ENCODE data around the gene MPHOSPH8.

MPHOSPH8 gene

DNA sequence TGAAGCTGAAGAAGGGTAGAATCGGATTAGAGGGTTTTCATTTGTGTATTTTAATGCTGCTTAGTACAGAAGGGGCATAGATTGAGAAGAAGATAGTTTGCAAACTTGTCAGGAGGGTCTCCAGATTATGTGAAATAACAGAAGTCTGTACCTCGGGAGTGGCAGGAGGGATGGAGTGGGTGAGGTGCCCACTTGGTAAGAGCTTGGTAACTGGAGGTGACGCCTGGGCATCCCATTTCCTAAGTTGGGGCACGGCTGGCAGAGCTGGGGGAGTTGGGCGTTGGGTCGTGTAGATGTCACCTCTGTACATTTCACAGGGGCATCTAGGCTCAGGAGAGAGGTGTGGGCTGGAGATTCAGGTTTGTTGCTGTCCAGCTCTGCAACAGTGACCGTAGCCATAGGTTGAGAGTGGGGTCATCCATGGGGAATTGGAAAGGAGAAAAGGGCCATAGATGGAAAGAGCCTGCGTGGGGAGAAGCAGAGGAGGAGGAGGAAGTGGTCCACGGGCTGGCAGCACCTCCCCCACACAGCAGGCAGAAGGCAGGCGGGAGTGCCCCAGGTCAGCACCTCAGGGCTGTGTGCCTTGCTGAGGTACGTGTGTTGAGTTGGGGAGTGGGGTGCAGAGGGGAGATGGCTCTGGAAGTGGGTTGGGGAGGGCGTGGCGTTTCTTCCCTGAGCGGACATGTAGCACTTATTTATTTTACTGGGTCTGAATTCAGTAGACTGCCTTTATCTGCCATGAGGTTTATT lies 31.2 kb downstream of the MPHOSPH8 start:
- Histone ChIP-seq H3K36me3 (ENCODE audit: control insufficient read depth, insufficient read depth, low read length) (peaks cover 74% of the 10 kb centered on the region), H3K4me3 (ENCODE audit: low read depth, low read length) (no peak overlapping the region), H3K4me1 (ENCODE audit: control insufficient read depth, insufficient read depth, low read length) (no peaks in the 10 kb centered on the region), H3K27me3 (ENCODE audit: control insufficient read depth, insufficient read depth, low read length) (no peaks in the 10 kb centered on the region), H3K27ac (ENCODE audit: low read depth, low read length) (no peak overlapping the region), H3K9ac (ENCODE audit: low read depth, low read length) (no peak overlapping the region), H3K9me3 (ENCODE audit: control insufficient read depth, insufficient read depth, low read length) (no peaks in the 10 kb centered on the region)

DNA sequence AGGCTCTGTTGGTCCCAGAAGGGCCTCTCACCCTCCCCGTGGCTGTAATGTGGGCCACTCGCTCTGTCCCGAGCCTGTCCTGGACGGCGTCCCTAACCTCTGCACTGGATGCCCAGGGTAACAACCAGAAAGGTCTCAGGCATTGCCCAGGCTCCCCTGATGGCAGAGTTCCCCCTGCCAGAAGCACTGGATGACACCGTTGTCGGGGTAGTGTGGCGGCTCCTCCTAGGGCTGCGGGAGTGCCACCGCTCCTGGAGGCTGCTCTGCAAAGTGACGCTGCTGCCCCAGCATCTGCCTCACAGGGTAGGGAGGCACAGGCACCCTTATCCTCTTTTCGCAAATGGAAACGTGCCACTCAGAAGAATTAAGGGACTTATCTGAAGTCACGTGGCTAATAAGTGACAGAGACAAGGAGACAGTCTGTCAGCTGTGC lies 32.0 kb downstream of the MPHOSPH8 start:
- Histone ChIP-seq H3K27me3 (ENCODE audit: control insufficient read depth, insufficient read depth, low read length) (no peaks in the 10 kb centered on the region), H3K9me3 (ENCODE audit: control insufficient read depth, insufficient read depth, low read length) (no peaks in the 10 kb centered on the region), H3K4me3 (ENCODE audit: low read depth, low read length) (no peak overlapping the region), H3K4me1 (ENCODE audit: control insufficient read depth, insufficient read depth, low read length) (no peaks in the 10 kb centered on the region), H3K9ac (ENCODE audit: low read depth, low read length) (no peak overlapping the region), H3K27ac (ENCODE audit: low read depth, low read length) (no peak overlapping the region), H3K36me3 (ENCODE audit: control insufficient read depth, insufficient read depth, low read length) (peaks cover 80% of the 10 kb centered on the region)

DNA sequence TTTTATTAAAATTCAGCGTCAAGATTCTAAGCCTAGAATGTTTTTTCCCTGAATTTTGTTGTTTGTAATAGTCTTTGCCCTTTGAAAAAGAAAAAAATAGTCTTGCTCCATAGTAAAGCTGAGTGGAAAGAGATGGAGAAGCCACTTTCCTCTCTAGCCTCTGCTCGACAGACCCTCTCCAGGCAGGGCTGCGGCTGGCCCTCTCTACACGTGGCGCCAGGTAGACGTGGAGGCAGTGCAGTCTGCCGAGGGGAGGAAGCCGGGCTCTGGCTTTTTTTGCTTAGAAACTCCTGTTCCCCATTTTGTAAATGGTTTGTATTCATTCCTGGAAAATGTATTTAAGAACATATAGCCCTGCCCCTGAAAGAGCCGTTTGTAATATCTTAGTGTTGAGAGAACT lies 35.3 kb downstream of the MPHOSPH8 start:
- H3K9me3 ChIP-seq (ENCODE audit: control insufficient read depth, insufficient read depth, low read length) = no peaks in the 10 kb centered on the region
- H3K27ac ChIP-seq (ENCODE audit: low read depth, low read length) = no peak overlapping the region
- no peaks in the 10 kb centered on the region for H3K4me1 ChIP-seq (ENCODE audit: control insufficient read depth, insufficient read depth, low read length)
- H3K4me3 ChIP-seq (ENCODE audit: low read depth, low read length) = no peak overlapping the region
- H3K27me3 ChIP-seq (ENCODE audit: control insufficient read depth, insufficient read depth, low read length) = no peaks in the 10 kb centered on the region
- H3K9ac ChIP-seq (ENCODE audit: low read depth, low read length) = no peak overlapping the region
- H3K36me3 ChIP-seq (ENCODE audit: control insufficient read depth, insufficient read depth, low read length) = peaks cover 90% of the 10 kb centered on the region

DNA sequence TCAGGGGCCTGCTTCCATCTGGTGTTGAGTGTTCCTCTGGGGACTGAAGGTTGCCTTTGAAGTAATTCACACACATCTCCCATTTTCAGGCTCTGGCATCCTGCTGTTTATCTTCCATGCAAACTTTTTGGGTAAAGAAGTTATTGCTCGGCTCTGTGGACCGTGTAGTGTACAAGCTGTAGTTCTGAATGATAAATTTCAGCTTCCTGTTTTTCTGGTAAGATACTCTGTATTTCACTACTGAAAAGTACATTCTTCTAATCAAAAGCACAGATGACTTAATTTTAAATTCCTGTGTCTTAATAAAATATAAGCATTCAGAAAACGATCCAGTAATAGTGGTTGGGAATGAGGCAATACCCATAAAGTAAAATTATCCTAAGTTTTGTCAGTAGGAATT lies 36.7 kb downstream of the MPHOSPH8 start:
- no peaks in the 10 kb centered on the region for H3K4me1 ChIP-seq (ENCODE audit: control insufficient read depth, insufficient read depth, low read length)
- peaks cover 94% of the 10 kb centered on the region for H3K36me3 ChIP-seq (ENCODE audit: control insufficient read depth, insufficient read depth, low read length)
- no peak overlapping the region for H3K27ac ChIP-seq (ENCODE audit: low read depth, low read length)
- no peaks in the 10 kb centered on the region for H3K27me3 ChIP-seq (ENCODE audit: control insufficient read depth, insufficient read depth, low read length)
- no peak overlapping the region for H3K4me3 ChIP-seq (ENCODE audit: low read depth, low read length)
- no peaks in the 10 kb centered on the region for H3K9me3 ChIP-seq (ENCODE audit: control insufficient read depth, insufficient read depth, low read length)
- H3K9ac ChIP-seq (ENCODE audit: low read depth, low read length) = no peak overlapping the region

DNA sequence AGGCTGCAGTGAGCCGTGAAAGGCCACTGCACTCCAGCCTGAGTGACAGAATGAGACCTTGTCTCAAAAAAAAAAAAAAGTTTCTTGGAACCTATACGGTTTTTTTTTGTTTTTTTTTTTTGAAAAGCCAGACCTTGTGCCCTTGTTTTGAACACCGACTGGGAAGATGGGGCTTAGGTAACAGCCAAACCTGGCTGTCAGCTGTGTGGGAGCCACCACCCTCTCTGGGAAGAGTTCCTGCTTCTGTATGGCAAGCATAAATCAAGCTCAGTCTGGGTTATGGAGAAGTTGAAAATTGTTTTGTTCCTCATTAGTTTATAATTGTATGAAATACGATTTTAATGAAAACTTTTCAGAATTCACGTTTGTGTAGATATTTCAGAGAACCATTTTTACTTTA lies 39.5 kb downstream of the MPHOSPH8 start:
- Histone ChIP-seq H3K27me3 (ENCODE audit: control insufficient read depth, insufficient read depth, low read length) (no peaks in the 10 kb centered on the region), H3K9me3 (ENCODE audit: control insufficient read depth, insufficient read depth, low read length) (no peaks in the 10 kb centered on the region), H3K36me3 (ENCODE audit: control insufficient read depth, insufficient read depth, low read length) (peaks cover 88% of the 10 kb centered on the region), H3K27ac (ENCODE audit: low read depth, low read length) (no peak overlapping the region), H3K4me3 (ENCODE audit: low read depth, low read length) (no peak overlapping the region), H3K4me1 (ENCODE audit: control insufficient read depth, insufficient read depth, low read length) (no peaks in the 10 kb centered on the region), H3K9ac (ENCODE audit: low read depth, low read length) (no peak overlapping the region)

DNA sequence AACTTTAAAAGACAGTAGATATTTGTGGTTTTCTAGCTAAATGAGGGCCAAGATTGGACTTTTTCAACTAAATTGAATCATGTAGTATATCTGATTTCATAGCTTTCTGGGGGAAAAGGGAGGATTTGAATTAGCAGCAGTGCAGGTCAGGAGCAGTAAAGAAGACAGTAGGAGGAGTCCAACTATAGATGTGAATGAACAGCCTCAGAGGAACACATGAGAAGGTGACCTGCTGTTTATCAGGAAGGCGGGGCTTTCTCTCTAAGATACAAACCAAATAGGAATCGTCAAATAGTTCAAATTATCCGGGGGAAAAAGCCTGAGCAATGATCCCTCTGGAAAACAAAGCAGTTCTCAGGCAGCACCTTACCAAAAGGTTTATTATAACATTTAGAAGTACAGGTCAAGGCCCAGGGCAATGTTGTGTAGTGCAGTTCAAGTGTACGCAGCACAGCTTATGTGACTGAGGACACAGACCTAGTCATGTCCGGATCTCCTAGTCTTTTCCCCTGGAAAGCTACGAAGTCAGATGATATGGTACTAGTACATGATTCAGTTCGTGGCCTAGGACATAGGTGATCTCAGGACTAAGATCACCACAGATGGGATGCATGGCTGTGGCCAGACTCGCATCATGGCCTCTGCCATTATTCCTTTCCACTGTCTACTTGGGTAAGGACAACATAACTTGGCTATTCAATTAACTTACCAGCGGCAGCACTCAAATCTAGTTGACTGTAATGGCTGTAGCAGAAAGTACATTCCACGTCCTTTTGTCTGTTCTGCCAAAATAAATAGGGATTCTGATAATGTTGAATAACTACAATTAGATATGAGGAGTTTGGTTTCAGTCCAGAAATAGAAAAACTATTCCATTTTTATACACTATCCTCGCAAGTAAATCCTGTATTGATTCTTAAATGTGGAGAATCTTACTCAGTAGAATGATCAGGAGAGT lies 40.3 kb downstream of the MPHOSPH8 start:
- Histone ChIP-seq H3K4me3 (ENCODE audit: low read depth, low read length) (no peak overlapping the region), H3K9ac (ENCODE audit: low read depth, low read length) (no peak overlapping the region), H3K4me1 (ENCODE audit: control insufficient read depth, insufficient read depth, low read length) (no peaks in the 10 kb centered on the region), H3K36me3 (ENCODE audit: control insufficient read depth, insufficient read depth, low read length) (peaks cover 81% of the 10 kb centered on the region), H3K9me3 (ENCODE audit: control insufficient read depth, insufficient read depth, low read length) (no peaks in the 10 kb centered on the region), H3K27ac (ENCODE audit: low read depth, low read length) (no peak overlapping the region), H3K27me3 (ENCODE audit: control insufficient read depth, insufficient read depth, low read length) (no peaks in the 10 kb centered on the region)

DNA sequence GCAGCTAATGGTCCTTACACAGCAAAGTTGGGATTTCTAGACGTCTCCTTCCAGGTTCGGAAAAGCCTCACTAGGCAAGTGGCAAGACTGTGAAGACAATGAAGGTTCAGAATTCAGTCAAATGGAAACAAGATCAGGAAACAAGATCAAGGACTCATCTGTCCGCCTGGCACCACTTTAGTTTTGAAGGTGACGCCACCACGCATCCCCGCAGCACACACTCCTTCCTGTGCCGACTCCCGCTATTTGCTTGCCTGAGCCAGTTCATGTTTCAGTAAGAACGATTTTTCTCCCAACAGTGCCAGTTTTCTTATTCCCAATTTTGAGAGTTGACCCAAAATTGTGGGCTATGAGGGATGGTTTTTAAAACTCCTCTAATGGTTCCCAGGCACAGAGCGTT lies 41.4 kb downstream of the MPHOSPH8 start:
- Histone ChIP-seq H3K9ac (ENCODE audit: low read depth, low read length) (no peak overlapping the region), H3K36me3 (ENCODE audit: control insufficient read depth, insufficient read depth, low read length) (peaks cover 70% of the 10 kb centered on the region), H3K27ac (ENCODE audit: low read depth, low read length) (no peak overlapping the region), H3K4me3 (ENCODE audit: low read depth, low read length) (no peak overlapping the region), H3K27me3 (ENCODE audit: control insufficient read depth, insufficient read depth, low read length) (no peaks in the 10 kb centered on the region), H3K9me3 (ENCODE audit: control insufficient read depth, insufficient read depth, low read length) (no peaks in the 10 kb centered on the region), H3K4me1 (ENCODE audit: control insufficient read depth, insufficient read depth, low read length) (no peaks in the 10 kb centered on the region)

DNA sequence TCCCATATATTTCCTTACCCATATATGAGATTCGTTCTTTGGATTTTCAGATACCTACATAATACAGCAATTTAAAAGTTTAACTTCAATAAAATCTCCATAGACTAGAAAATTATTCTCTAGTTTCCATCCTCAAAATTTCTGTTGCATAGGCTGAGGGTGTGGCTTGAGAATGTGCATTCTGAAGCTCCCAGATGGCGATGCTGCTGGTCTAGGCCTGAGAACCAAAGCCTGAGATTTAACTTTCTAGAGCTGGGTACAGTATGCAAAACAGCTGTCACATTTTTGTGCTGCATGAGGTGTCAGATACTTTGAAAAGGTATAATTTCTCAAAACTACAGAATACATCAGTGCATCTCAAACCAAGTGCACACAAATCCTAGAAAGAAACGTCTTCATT lies 42.7 kb downstream of the MPHOSPH8 start:
- Histone ChIP-seq H3K9ac (ENCODE audit: low read depth, low read length) (no peak overlapping the region), H3K4me1 (ENCODE audit: control insufficient read depth, insufficient read depth, low read length) (peaks cover 9% of the 10 kb centered on the region), H3K4me3 (ENCODE audit: low read depth, low read length) (no peak overlapping the region), H3K9me3 (ENCODE audit: control insufficient read depth, insufficient read depth, low read length) (no peaks in the 10 kb centered on the region), H3K27me3 (ENCODE audit: control insufficient read depth, insufficient read depth, low read length) (no peaks in the 10 kb centered on the region), H3K27ac (ENCODE audit: low read depth, low read length) (no peak overlapping the region), H3K36me3 (ENCODE audit: control insufficient read depth, insufficient read depth, low read length) (peaks cover 58% of the 10 kb centered on the region)

DNA sequence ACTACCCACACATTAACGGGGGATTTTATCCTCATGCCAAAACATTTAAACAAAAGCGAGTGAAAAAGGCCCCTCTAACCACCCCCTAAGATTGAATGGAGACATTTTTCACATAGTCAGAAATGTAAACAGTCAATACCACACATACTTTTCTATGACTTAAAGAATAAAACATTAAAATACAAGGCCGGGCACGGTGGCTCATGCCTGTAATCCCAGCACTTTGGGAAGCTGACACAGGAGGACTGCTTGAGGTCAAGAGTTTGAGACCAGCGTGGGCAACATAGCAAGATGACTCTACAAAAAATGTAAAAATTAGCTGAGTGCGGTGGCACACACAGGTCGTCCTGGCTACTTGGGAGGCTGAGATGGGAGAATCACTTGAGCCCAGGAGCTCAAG lies 47.3 kb downstream of the MPHOSPH8 start:
- Histone ChIP-seq H3K27ac (ENCODE audit: low read depth, low read length) (peak overlapping the region; percentile 39), H3K27me3 (ENCODE audit: control insufficient read depth, insufficient read depth, low read length) (no peaks in the 10 kb centered on the region), H3K9ac (ENCODE audit: low read depth, low read length) (no peak overlapping the region), H3K36me3 (ENCODE audit: control insufficient read depth, insufficient read depth, low read length) (peaks cover 15% of the 10 kb centered on the region), H3K9me3 (ENCODE audit: control insufficient read depth, insufficient read depth, low read length) (no peaks in the 10 kb centered on the region), H3K4me1 (ENCODE audit: control insufficient read depth, insufficient read depth, low read length) (peaks cover 40% of the 10 kb centered on the region), H3K4me3 (ENCODE audit: low read depth, low read length) (no peak overlapping the region)

DNA sequence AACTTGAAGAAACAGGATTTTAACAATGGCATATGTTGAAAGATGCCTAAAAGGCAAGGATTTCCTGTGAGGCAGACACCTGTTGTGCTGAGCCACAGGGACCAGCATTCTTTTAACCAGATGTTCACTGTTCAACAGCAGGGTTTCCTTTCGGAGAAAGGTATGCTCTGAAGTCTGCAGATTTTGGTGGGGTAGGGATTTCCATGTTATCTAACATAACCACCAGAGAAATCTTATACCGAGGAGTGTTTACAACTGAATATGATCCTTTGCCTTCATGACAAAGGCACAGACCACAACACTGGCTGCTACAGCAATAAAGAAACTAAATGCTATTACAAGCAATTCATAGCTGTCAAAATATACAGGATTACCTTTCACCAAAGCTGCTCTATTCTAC lies 48.1 kb downstream of the MPHOSPH8 start:
- H3K9me3 ChIP-seq (ENCODE audit: control insufficient read depth, insufficient read depth, low read length) = no peaks in the 10 kb centered on the region
- H3K27ac ChIP-seq (ENCODE audit: low read depth, low read length) = peak overlapping the region; percentile 84
- H3K36me3 ChIP-seq (ENCODE audit: control insufficient read depth, insufficient read depth, low read length) = peaks cover 7% of the 10 kb centered on the region
- no peak overlapping the region for H3K9ac ChIP-seq (ENCODE audit: low read depth, low read length)
- peaks cover 47% of the 10 kb centered on the region for H3K4me1 ChIP-seq (ENCODE audit: control insufficient read depth, insufficient read depth, low read length)
- peak overlapping the region; percentile 31; the same call in 1 of the 2 replicates for H3K4me3 ChIP-seq (ENCODE audit: low read depth, low read length)
- no peaks in the 10 kb centered on the region for H3K27me3 ChIP-seq (ENCODE audit: control insufficient read depth, insufficient read depth, low read length)

DNA sequence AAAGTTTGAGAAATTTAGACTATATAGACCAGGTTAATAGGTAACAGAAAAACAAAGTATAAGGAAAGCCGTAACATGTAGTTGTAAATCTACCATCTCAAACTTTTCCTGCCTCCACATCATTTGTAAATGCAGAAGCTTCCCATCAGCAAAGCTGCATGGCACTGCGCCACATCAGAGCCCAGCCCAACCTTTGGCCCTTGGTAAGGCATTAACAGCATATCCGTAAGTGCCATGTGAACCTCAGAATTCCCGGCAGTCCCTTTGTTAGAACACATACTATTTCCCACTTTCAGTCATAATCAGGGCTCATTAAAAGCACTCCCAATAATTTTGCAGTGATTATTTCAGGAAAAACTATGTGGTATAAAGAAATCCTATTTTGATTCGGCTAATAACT lies 51.6 kb downstream of the MPHOSPH8 start:
- Histone ChIP-seq H3K36me3 (ENCODE audit: control insufficient read depth, insufficient read depth, low read length) (0 out of 2 replicates have a peak, but pooled peaks cover 7% of the 10 kb centered on the region), H3K9me3 (ENCODE audit: control insufficient read depth, insufficient read depth, low read length) (no peaks in the 10 kb centered on the region), H3K9ac (ENCODE audit: low read depth, low read length) (no peak overlapping the region), H3K4me1 (ENCODE audit: control insufficient read depth, insufficient read depth, low read length) (peaks cover 67% of the 10 kb centered on the region), H3K4me3 (ENCODE audit: low read depth, low read length) (no peak overlapping the region), H3K27me3 (ENCODE audit: control insufficient read depth, insufficient read depth, low read length) (no peaks in the 10 kb centered on the region), H3K27ac (ENCODE audit: low read depth, low read length) (peak overlapping the region; percentile 71)

Measured in HUES48 (cell line).